Neural cell (in vitro differentiated cells): ENCODE data around the gene ZDHHC7.

Source experiments
- CTCF ChIP-seq: fragments of 450-650 bp; IDR thresholded peaks from 2 replicates; pipeline ENCODE4 v1.5.1; 2014; ENCODE audit warnings: antibody characterized with exemption, mild to moderate bottlenecking, moderate library complexity; ENCODE audit not compliant: poor library complexity, severe bottlenecking
- EP300 ChIP-seq: fragments of 450-650 bp; conservative IDR thresholded peaks from 2 replicates; pipeline ENCODE4 v1.6.1; 2014; ENCODE audit warnings: antibody characterized with exemption, mild to moderate bottlenecking, moderate library complexity; ENCODE audit not compliant: poor library complexity, severe bottlenecking
- EZH2 ChIP-seq: fragments of 200-600, 300-800 bp; shearing (Covaris generic), sonication (generic); IDR thresholded peaks from 2 replicates; pipeline ENCODE4 v1.6.1; 2014; ENCODE audit warnings: antibody characterized with exemption, low read length, borderline replicate concordance, mild to moderate bottlenecking; ENCODE audit not compliant: insufficient read depth, poor library complexity, severe bottlenecking
- MXI1 ChIP-seq: fragments of 450-650 bp; conservative IDR thresholded peaks from 2 replicates; pipeline ENCODE4 v1.6.1; 2014; ENCODE audit warnings: antibody characterized with exemption, mild to moderate bottlenecking; ENCODE audit not compliant: poor library complexity, severe bottlenecking
- POLR2AphosphoS5 ChIP-seq: IDR thresholded peaks from 2 replicates; pipeline ENCODE4 v1.6.1; 2012
- RAD21 ChIP-seq: fragments of 450-650 bp; conservative IDR thresholded peaks from 2 replicates; pipeline ENCODE4 v1.6.1; 2014; ENCODE audit warnings: antibody characterized with exemption, mild to moderate bottlenecking, moderate library complexity
- REST ChIP-seq: IDR thresholded peaks from 2 replicates; pipeline ENCODE4 v1.6.1; 2012; ENCODE audit warnings: borderline replicate concordance
- SMC3 ChIP-seq: fragments of 450-650 bp; conservative IDR thresholded peaks from 2 replicates; pipeline ENCODE4 v1.6.1; 2014; ENCODE audit warnings: antibody characterized with exemption, mild to moderate bottlenecking, moderate library complexity; ENCODE audit not compliant: poor library complexity
- TAF1 ChIP-seq: IDR thresholded peaks from 2 replicates; pipeline ENCODE4 v1.6.1; 2012; ENCODE audit warnings: low read depth

- no peak for TF ChIP-seq CTCF
- no peak for TF ChIP-seq MXI1
- TF ChIP-seq RAD21, result no peak
- TF ChIP-seq TAF1, result no peak
- TF ChIP-seq EP300, result no peak
- TF ChIP-seq EZH2, result no peak
- TF ChIP-seq SMC3, result no peak
- TF ChIP-seq POLR2AphosphoS5, result no peak
- TF ChIP-seq REST, result no peak
Observed at GRCh38 chr16:85057948-85058347, 46.6 kb upstream of the ZDHHC7 start.
